Spleen (tissue), 11 donors: ENCODE measurements around the gene METAP1D. TPM values are rescaled to one million over a fixed set of nuclear protein-coding genes. Genes with fewer than 3 reads are reported as not detected.
A peak's percentile ranks its signal among the peaks of the same experiment; 100 is the strongest.

Experiments
- DNase-seq: peaks from one replicate; pipeline ENCODE4 v3.0.0-alpha.2; 2020
- H3K27ac ChIP-seq, 8 donors: fragments of 200-600 bp; sonication (generic) in 7 of 8; 1 replicate in 4 of 8; 2 replicates in 4 of 8; pipeline versions ENCODE4 v1.5.0 to v1.8.0; 2016 to 2021; ENCODE audit warnings: inconsistent platforms in 4 of 8, mild to moderate bottlenecking in 4 of 8, moderate library complexity in 1 of 8
- H3K27me3 ChIP-seq, 7 donors: fragments of 200-600 bp; sonication (generic) in 6 of 7; replicated peaks in 1 of 7; 1 replicate in 4 of 7; 2 replicates in 3 of 7; pipeline versions ENCODE4 v1.5.0 to v1.8.0; 2016 to 2021; ENCODE audit warnings: inconsistent platforms in 3 of 7, mild to moderate bottlenecking in 1 of 7
- H3K36me3 ChIP-seq, 6 donors: fragments of 200-600 bp; sonication (generic) in 5 of 6; 1 replicate in 4 of 6; 2 replicates in 2 of 6; pipeline versions ENCODE4 v1.5.0 to v1.8.0; 2016 to 2021; ENCODE audit warnings: inconsistent platforms in 2 of 6
- H3K4me1 ChIP-seq, 6 donors: fragments of 200-600 bp; sonication (generic) in 5 of 6; 1 replicate in 3 of 6; 2 replicates in 3 of 6; pipeline versions ENCODE4 v1.5.0 to v1.8.0; 2016 to 2021; ENCODE audit warnings: inconsistent platforms in 3 of 6
- H3K4me3 ChIP-seq, 8 donors: fragments of 200-600 bp; sonication (generic) in 7 of 8; 1 replicate in 4 of 8; 2 replicates in 4 of 8; pipeline versions ENCODE4 v1.5.0 to v1.8.0; 2016 to 2021; ENCODE audit warnings: inconsistent platforms in 4 of 8, mild to moderate bottlenecking in 4 of 8, moderate library complexity in 2 of 8
- H3K9me3 ChIP-seq, 8 donors: fragments of 200-600 bp; sonication (generic) in 7 of 8; 1 replicate in 4 of 8; 2 replicates in 4 of 8; pipeline versions ENCODE4 v1.5.0 to v1.8.0; 2016 to 2021; ENCODE audit warnings: inconsistent platforms in 4 of 8
- POLR2A ChIP-seq, 3 donors: fragments of 450-650 bp; IDR thresholded peaks; one replicate each; pipeline ENCODE4 v1.5.1; 2017; ENCODE audit warnings: antibody characterized with exemption in 3 of 3, mild to moderate bottlenecking in 1 of 3
- POLR2AphosphoS5 ChIP-seq, 3 donors: sonication (generic); formaldehyde crosslinking; IDR thresholded peaks; one replicate each; pipeline ENCODE4 v1.5.1; 2017; ENCODE audit warnings: antibody characterized with exemption in 3 of 3
- WGBS, 5 donors: extraction: QIAGEN DNeasy Blood & Tissue Kit in 3 of 5; methylation state at CpG; one replicate each; pipeline versions ENCODE4 v1.1.5 to v1.1.7; 2013 to 2018; 5-methylcytosine and 5-hydroxymethylcytosine counted together
- intact Hi-C: fragments of 100-400 bp; cut with DNase I; formaldehyde crosslinking; loops from one replicate; pipeline ENCODE4 v1.15.0; 2023; ENCODE audit warnings: low total_unique reads
- polyA plus RNA-seq, 3 donors: library from polyadenylated mRNA; stranded (reverse); fragments of 200-250 nt; gene quantifications; one replicate each; pipeline ENCODE4 v1.2.1, GENCODE V29; 2013
- total RNA-seq, 7 donors: library from RNA; depleted of rRNA in 3 of 7; stranded (reverse); fragments of >200 nt in 3 of 7; fragmentation: NEBNext Ultra II Directional in 4 of 7; extraction: Animal tissue kit (Norgen Biotek cat#: 25700) in 4 of 7; gene quantifications; one replicate each; pipeline versions ENCODE4 v1.1.0 to v1.2.1, GENCODE V29; 2016 to 2021
- TF ChIP-seq, protein P1 (sequence below), 11 experiments: fragments of 200-600 bp in 7 of 11; fragments of 450-650 bp in 4 of 11; sonication (generic) in 4 of 11; IDR thresholded peaks in 8 of 11; conservative IDR thresholded peaks in 3 of 11; 1 replicate in 7 of 11; 2 replicates in 4 of 11; pipeline versions ENCODE4 v1.4.0 to v1.8.0; 2016 to 2021; ENCODE audit warnings: antibody characterized with exemption in 11 of 11, inconsistent platforms in 4 of 11, mild to moderate bottlenecking in 1 of 11
- donor health status: healthy with polysubstance abuse.
- donor health status: DM: no; HTN: no; CAD: no; lungs with moderate emphysema.
- donor health status: DM: no; HTN: no; CAD: no.
- donor health status: Bipolar disorder and iron deficiency.
- donor health status: healthy.
- donor health status: DM: no; HTN: no; CAD: no.
- donor health status: DM: yes; HTN: yes; CAD: no.

Gene METAP1D
- total and polyA plus RNA-seq, 10 donors = 4.9 to 11.9 (median 8.0) TPM

DNA sequence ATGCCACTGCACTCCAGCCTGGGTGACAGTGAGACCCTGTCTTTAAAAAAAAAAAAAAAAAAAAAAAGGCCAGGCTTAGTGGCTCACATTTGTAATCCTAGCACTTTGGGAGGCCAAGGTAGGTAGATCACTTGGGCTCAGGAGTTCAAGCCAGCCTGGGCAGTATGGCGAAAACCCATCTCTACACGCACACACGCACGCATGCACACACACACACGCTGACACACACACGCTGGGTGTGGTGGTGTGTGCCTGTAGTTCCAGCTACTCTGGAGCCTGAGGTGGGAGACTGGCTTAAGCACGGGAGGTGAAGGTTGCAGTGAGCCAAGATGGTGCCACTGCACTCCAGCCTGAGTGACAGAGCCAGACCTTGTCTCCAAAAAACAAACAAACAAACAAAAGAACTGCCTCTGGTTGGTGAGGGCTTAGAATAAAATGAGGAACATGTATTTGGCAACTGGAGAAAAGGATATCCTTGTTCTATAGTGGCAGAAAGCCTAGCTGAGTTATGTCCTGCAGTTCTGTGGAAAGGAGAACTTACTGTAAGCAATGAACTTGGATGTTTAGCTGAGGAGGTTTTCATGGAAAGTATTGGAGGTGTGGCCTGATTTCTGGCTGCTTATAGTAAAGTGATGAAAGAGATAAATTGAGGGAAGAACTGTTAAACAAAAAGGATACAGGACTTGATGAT lies 43.5 kb upstream of the METAP1D start:
- H3K4me1 ChIP-seq = peaks cover 0 to 72% (median 26%) of the 10 kb centered on the region in 6 donors
- DNase-seq = no peak
- no peak overlapping the region for H3K4me3 ChIP-seq
- WGBS, 5 donors = 67 to 99% (median 81%) methylated on average over 7 of the region's 7 CpGs
- H3K36me3 ChIP-seq = peaks cover 0 to 44% (median 4%) of the 10 kb centered on the region in 6 donors
- TF ChIP-seq POLR2AphosphoS5 (IDR thresholded peaks at IDR 0.05) (peak in 1 of 3 donors; percentile 51), POLR2A (IDR thresholded peaks at IDR 0.05) (no peak)
- TF ChIP-seq, protein P1, sequence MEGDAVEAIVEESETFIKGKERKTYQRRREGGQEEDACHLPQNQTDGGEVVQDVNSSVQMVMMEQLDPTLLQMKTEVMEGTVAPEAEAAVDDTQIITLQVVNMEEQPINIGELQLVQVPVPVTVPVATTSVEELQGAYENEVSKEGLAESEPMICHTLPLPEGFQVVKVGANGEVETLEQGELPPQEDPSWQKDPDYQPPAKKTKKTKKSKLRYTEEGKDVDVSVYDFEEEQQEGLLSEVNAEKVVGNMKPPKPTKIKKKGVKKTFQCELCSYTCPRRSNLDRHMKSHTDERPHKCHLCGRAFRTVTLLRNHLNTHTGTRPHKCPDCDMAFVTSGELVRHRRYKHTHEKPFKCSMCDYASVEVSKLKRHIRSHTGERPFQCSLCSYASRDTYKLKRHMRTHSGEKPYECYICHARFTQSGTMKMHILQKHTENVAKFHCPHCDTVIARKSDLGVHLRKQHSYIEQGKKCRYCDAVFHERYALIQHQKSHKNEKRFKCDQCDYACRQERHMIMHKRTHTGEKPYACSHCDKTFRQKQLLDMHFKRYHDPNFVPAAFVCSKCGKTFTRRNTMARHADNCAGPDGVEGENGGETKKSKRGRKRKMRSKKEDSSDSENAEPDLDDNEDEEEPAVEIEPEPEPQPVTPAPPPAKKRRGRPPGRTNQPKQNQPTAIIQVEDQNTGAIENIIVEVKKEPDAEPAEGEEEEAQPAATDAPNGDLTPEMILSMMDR (IDR thresholded peaks at IDR 0.05 in 8 of 11, conservative IDR thresholded peaks at IDR 0.05 in 3 of 11) = no peak
- no peaks in the 10 kb centered on the region for H3K9me3 ChIP-seq
- intact Hi-C loops = no loop called here
- no peaks in the 10 kb centered on the region for H3K27me3 ChIP-seq
- H3K27ac ChIP-seq = peak overlapping the region in 7 of 8 donors; percentile 8 to 87 (median 75)

DNA sequence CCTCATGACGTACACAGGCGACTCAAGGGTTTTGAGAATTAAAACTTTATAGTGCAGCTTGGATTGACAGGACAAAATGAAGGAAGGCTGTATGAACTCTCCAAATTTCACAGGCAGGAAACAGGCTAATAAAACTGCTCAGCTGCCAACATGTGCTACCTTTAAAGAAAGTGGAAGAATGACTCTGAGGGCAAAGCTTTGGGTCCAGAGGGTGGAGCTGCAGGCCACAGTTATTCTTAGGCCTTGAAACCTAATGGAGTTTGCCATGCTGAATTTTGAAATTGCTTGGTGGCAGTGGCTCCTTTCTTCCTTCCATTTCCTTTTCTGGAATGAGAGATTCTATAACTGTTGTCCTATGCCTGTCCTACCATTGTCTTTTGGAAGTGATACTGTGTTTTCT lies 42.7 kb upstream of the METAP1D start:
- Histone ChIP-seq H3K4me3 (no peak overlapping the region), H3K9me3 (no peaks in the 10 kb centered on the region), H3K27ac (peak overlapping the region in 7 of 8 donors; percentile 8 to 87 (median 75)), H3K4me1 (peaks cover 0 to 72% (median 26%) of the 10 kb centered on the region in 6 donors), H3K36me3 (peaks cover 0 to 44% (median 4%) of the 10 kb centered on the region in 6 donors), H3K27me3 (no peaks in the 10 kb centered on the region)
- 87 to 94% (median 93%) methylated on average over 2 of the region's 2 CpGs for WGBS, 5 donors
- intact Hi-C loops = no loop called here
- no peak for DNase-seq
- TF ChIP-seq, protein P1 (IDR thresholded peaks at IDR 0.05 in 8 of 11, conservative IDR thresholded peaks at IDR 0.05 in 3 of 11) = no peak
- no peak for TF ChIP-seq POLR2AphosphoS5 (IDR thresholded peaks at IDR 0.05)
- no peak for TF ChIP-seq POLR2A (IDR thresholded peaks at IDR 0.05)

DNA sequence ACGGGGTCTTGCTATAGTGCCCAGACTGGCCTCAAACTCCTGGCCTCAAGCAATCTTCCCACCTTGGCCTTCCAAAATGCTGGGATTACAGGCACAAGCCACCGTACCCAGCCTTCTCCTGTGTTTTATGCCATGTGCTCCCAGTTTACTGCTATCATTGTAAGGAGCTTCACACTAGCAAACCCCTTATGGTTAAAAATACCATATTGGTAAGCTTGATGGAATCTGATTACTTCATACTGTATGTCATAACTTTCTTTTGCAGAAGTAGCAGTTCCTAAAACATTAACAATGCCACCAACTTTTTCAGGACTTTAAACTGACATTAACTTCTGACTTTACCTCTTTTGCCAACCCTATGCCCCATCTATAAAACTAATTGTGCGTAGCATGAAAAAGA lies 41.3 kb upstream of the METAP1D start:
- Histone ChIP-seq H3K4me1 (peaks cover 0 to 72% (median 26%) of the 10 kb centered on the region in 6 donors), H3K27ac (peak overlapping the region in 7 of 8 donors; percentile 17 to 87 (median 61)), H3K36me3 (peaks cover 0 to 36% (median 2%) of the 10 kb centered on the region in 6 donors), H3K9me3 (no peaks in the 10 kb centered on the region), H3K27me3 (no peaks in the 10 kb centered on the region), H3K4me3 (no peak overlapping the region)
- no peak for TF ChIP-seq POLR2AphosphoS5 (IDR thresholded peaks at IDR 0.05)
- no peak for TF ChIP-seq POLR2A (IDR thresholded peaks at IDR 0.05)
- TF ChIP-seq, protein P1 (IDR thresholded peaks at IDR 0.05 in 8 of 11, conservative IDR thresholded peaks at IDR 0.05 in 3 of 11) = no peak
- no peak for DNase-seq
- 66 to 93% (median 85%) methylated on average over 3 of the region's 3 CpGs for WGBS, 5 donors
- intact Hi-C loops = no loop called here

DNA sequence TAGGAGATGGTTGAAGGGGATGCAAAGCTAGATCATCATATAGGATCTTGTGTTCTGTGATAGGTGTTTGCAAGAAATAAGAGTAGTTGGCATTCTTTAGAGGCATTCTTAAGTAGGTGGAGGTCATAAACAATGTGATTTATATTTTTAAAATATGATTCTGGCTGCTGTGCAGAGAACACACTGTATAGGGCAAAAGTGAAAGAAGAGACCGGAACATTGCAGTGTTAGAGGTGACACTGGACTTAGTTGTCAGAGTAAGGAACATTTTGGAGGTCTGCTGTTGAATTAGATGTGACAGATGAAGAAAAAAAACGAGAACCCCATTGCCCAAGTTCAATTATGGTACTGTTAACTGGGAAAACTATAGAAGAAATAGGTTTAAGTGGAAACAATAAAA lies 39.8 kb upstream of the METAP1D start:
- Histone ChIP-seq H3K27me3 (no peaks in the 10 kb centered on the region), H3K27ac (no peak overlapping the region), H3K36me3 (peaks cover 0 to 24% (median 0%) of the 10 kb centered on the region in 6 donors), H3K4me3 (no peak overlapping the region), H3K9me3 (no peaks in the 10 kb centered on the region), H3K4me1 (peaks cover 0 to 60% (median 18%) of the 10 kb centered on the region in 6 donors)
- WGBS, 5 donors = 91 to 99% (median 96%) methylated on average over 2 of the region's 2 CpGs
- no peak for DNase-seq
- TF ChIP-seq, protein P1 (IDR thresholded peaks at IDR 0.05 in 8 of 11, conservative IDR thresholded peaks at IDR 0.05 in 3 of 11) = no peak
- TF ChIP-seq POLR2AphosphoS5 (IDR thresholded peaks at IDR 0.05) (no peak), POLR2A (IDR thresholded peaks at IDR 0.05) (no peak)
- intact Hi-C loops = no loop called here
